Gastroesophageal sphincter (tissue), 3 donors: ENCODE results near the gene RYR2.

ENCODE experiments used
- EP300 ChIP-seq: sonication (generic); formaldehyde crosslinking; IDR thresholded peaks from one replicate; pipeline ENCODE4 v1.6.1; 2017; ENCODE audit warnings: antibody characterized with exemption, mild to moderate bottlenecking
- POLR2A ChIP-seq, 2 donors: fragments of 450-650 bp; IDR thresholded peaks; one replicate each; pipeline ENCODE4 v1.6.1; 2017; ENCODE audit warnings: antibody characterized with exemption in 2 of 2, mild to moderate bottlenecking in 2 of 2, moderate library complexity in 1 of 2
- POLR2AphosphoS5 ChIP-seq: sonication (generic); formaldehyde crosslinking; IDR thresholded peaks from one replicate; pipeline ENCODE4 v1.6.1; 2017; ENCODE audit warnings: antibody characterized with exemption
- TF ChIP-seq, protein P1 (sequence below), 4 experiments: fragments of 200-600 bp in 2 of 4; fragments of 450-650 bp in 2 of 4; sonication (generic) in 1 of 4; IDR thresholded peaks; one replicate each; pipeline ENCODE4 v1.5.1; 2017 to 2019; ENCODE audit warnings: antibody characterized with exemption in 4 of 4, mild to moderate bottlenecking in 2 of 4, moderate library complexity in 2 of 4

DNA sequence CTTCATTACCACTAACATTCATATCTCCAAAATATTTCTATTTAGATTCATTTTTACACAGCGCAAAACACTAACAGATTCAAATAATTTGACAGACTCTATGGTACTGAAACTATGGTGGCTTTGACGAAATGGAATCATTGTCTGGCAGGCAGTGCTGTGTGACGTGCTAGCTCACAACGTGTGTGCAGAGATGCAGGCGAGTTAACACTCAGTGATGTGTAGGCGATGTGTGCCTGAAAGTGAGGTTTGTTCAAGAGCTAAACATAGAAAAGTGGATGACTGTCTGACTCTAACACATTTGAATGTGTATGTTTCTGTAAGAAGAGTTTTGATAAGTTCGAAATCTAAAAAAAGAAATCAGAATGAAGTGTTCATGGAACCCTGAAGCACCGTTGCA lies 97.7 kb downstream of the RYR2 start:
- TF ChIP-seq, protein P1, sequence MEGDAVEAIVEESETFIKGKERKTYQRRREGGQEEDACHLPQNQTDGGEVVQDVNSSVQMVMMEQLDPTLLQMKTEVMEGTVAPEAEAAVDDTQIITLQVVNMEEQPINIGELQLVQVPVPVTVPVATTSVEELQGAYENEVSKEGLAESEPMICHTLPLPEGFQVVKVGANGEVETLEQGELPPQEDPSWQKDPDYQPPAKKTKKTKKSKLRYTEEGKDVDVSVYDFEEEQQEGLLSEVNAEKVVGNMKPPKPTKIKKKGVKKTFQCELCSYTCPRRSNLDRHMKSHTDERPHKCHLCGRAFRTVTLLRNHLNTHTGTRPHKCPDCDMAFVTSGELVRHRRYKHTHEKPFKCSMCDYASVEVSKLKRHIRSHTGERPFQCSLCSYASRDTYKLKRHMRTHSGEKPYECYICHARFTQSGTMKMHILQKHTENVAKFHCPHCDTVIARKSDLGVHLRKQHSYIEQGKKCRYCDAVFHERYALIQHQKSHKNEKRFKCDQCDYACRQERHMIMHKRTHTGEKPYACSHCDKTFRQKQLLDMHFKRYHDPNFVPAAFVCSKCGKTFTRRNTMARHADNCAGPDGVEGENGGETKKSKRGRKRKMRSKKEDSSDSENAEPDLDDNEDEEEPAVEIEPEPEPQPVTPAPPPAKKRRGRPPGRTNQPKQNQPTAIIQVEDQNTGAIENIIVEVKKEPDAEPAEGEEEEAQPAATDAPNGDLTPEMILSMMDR (IDR thresholded peaks at IDR 0.05): no peak
- TF ChIP-seq POLR2A (IDR thresholded peaks at IDR 0.05): no peak
- no peak for TF ChIP-seq POLR2AphosphoS5
- TF ChIP-seq EP300: no peak
